HFF-Myc (cell line): ENCODE results near the gene KRT1.

Experiments used
- DNase-seq: peaks from one replicate; pipeline ENCODE4 v3.0.0-alpha.2; 2011; ENCODE audit warnings: low read depth; ENCODE audit errors: extremely low read depth
- H3K4me3 ChIP-seq: replicated peaks from 2 replicates; pipeline ENCODE4 v1.5.1; 2011; ENCODE audit warnings: low read depth, mild to moderate bottlenecking, control low read depth, low read length
- TF ChIP-seq, protein P1 (sequence below): IDR thresholded peaks from 2 replicates; pipeline ENCODE4 v1.5.1; 2012; ENCODE audit warnings: mild to moderate bottlenecking, low read depth, low read length, control low read depth; ENCODE audit errors: missing control alignments

The KRT1 gene

DNA sequence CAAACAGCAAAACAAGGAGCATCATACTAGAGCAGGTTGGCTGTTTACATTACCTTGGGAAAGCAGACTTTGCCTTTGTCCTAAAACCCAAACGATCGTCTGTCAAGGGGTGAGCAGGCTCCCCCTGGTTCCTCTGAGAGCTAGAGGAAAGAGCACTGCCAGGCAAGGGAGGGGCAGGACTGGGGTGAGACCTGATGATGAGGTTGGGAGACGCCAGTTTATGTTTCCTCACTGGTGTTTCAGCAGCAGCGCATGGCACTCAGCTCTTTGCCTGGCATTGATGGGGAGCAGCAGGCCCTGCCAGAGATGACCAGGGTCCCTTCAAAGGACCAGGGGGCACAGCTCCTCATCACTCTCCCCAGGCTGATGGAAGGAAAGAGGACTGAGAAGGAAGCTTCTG is 20.3 kb downstream of the KRT1 start:
- DNase-seq = no peak
- TF ChIP-seq, protein P1, sequence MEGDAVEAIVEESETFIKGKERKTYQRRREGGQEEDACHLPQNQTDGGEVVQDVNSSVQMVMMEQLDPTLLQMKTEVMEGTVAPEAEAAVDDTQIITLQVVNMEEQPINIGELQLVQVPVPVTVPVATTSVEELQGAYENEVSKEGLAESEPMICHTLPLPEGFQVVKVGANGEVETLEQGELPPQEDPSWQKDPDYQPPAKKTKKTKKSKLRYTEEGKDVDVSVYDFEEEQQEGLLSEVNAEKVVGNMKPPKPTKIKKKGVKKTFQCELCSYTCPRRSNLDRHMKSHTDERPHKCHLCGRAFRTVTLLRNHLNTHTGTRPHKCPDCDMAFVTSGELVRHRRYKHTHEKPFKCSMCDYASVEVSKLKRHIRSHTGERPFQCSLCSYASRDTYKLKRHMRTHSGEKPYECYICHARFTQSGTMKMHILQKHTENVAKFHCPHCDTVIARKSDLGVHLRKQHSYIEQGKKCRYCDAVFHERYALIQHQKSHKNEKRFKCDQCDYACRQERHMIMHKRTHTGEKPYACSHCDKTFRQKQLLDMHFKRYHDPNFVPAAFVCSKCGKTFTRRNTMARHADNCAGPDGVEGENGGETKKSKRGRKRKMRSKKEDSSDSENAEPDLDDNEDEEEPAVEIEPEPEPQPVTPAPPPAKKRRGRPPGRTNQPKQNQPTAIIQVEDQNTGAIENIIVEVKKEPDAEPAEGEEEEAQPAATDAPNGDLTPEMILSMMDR = no peak
- no peak overlapping the region for H3K4me3 ChIP-seq

DNA sequence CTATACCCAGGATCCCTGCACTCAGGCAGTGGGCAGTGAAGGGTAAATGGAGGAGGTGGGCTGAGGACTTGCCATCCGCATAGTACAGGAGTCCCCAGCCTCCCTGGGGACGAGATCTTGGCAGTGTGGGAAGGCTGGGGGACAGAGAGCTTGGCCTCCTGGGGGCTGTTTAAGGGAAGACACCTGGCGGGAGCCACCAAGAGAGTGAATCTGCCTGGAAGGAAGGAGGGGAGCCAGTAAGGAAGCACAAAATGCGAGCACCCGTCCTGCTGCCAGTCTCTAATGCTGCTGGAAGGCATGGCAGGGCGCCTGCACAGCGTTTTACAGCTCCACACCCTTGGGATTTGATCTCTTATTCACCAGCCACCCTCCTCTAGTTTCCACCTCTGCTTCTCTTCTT is 20.8 kb downstream of the KRT1 start:
- TF ChIP-seq, protein P1 = no peak
- H3K4me3 ChIP-seq = no peak overlapping the region
- no peak for DNase-seq

DNA sequence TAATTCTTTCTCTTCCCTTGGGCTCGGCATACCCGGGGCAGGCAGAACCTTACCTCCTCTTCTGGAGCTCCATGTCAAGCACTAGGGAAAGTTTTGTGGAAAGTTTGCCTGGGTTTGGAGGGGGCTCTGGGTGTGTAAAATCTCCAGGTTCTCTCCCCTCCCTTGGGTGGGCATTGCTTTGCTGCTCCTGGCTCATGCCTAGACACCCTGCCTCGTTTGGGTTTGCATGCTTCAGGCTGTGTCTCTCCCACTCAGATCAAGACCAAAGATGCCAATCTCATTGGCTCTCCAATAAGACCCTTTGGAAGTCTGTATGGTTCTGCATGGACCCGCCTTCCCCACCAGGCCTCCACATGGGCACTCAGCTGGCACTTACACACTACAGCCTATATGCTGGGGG is 22.0 kb downstream of the KRT1 start:
- TF ChIP-seq, protein P1 = no peak
- no peak for DNase-seq

DNA sequence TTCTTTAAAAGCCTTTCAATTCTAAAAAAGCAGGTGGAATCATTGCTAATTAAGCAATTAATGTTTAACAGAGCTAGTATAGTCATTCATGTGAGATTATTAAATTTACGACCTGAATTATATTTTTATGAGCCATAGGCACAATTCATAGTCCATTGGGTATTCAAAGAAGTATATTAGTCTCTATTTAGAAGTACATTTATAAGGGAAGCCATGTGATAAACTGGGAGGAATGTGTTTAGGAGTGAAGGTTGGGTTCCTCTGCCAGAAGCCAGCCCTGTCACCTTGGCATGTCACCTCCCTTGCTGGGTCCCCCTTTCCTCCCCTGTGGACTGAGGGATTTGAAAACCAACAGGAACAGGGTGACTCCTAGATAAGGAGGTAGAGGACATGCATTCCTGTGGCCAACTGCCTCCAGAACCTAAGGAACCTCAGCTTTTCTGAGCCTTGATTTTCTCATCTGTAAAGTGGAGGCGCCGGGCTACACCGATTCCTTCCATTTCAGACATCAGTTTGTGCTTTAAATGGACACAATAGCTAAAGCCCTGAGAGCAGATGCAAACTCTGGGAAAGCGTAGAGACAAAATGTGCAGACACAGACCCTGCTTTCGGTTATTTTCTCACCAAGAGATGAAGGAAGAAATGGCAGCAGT is 22.8 kb downstream of the KRT1 start:
- TF ChIP-seq, protein P1 = no peak
- no peak overlapping the region for H3K4me3 ChIP-seq
- DNase-seq = no peak

More for the DNA sequence above, 22.0 kb downstream of the KRT1 start:
- H3K4me3 ChIP-seq = no peak overlapping the region

DNA sequence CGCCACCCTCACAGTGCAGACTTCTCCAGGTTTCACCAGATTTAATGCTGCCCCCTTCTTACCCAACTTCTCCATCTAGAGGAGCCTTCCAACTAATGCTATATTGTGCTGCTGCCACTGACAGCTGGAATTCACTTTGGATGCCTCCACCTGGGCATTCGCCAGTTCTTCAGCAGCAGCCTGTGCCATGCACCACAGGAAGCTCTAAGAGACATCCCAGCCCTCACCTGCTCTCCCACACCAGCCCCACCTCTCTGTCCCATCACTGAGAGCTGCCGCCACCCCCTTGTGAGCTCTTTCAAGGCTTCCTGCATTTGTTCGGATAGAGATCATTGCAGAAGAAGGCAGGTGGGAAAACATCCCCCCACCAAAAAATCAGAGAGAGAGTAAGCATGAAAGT is 23.6 kb downstream of the KRT1 start:
- no peak for DNase-seq
- H3K4me3 ChIP-seq = no peak overlapping the region
- TF ChIP-seq, protein P1 = no peak

DNA sequence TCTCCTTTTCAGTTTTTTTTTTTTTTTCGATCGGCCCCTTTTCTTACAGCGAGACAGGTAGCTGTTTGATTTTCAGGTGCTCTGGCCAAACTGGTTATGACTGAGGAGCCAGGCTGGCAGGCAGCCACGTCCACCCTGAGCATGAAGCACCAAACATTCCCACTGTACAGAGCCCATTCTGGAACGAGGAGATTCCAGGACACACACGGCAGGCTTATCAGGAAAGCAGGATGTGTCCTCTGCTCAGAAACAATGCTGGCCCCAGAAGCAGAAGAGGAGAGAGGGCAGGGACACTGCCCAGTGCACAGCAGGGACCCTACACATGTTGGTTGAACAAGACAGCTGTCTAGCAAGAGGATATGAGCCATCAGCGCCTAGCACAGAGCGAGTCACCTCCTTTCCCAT is 24.5 kb downstream of the KRT1 start:
- H3K4me3 ChIP-seq = no peak overlapping the region
- no peak for DNase-seq
- TF ChIP-seq, protein P1 = no peak

DNA sequence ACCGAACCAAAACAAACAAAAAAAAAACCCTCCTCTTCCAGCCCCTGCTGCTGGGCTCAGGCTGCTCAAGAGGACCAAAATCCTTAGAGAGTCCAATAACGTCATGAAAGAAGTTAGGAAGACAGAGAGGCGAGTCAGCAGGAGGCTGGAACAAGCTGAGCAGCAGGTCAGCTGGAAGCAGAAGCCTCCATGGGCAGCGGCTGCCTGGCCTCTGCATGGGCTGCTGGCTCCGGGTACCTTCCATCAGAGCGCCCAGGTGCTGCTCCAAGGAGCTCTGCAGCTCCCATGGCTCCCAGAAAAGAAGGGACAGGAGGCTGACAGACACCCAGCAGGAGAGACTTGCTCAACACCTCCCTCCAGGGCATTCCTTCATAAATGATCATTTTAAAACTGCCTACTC is 25.0 kb downstream of the KRT1 start:
- TF ChIP-seq, protein P1 = no peak
- no peak overlapping the region for H3K4me3 ChIP-seq
- DNase-seq = no peak
